Measurements from ENCODE around the gene FMOD. TPM values are rescaled to one million over a fixed set of nuclear protein-coding genes. Genes with fewer than 3 reads are reported as not detected.

FMOD gene
- total RNA-seq, 6 experiments from 2014 or later: 2.7 to 9.0 (median 3.8) TPM

DNA sequence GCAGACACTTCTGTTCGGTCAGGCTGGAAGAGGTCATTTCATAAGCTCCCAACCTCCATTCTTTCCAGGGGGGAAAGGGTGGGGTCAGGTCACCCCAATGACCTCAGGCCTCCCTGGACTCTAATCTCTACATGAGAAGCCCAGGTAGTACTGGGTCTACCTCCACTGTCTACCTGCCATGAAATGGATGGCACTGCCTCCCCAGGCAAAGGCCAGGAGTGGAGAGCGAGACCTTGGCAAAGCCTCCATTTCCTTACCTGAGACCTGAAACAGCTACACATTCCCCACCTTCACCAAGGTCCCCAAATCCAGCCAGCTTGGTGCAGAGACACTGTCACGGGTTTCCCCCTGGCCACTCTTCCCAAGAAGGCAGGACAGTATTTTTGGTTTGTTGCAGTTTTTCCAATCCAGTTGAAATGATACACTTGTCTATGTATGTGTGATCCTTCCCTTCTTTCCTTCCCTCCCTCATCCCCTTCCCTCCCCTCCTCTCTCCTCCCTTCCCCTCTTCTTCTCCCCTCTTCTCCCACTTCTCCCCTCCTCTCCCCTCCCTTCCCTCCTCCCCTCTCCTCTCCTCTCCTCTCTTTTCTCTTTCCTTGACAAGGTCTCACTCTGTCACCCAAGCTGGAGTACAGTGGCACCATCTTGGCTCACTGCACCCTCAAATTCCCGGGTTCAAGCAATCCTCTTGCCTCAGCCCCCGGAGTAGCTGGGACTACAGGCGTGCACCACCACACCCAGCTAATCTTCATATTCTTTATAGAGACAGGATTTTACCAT lies 29.5 kb downstream of the FMOD start:
- Histone ChIP-seq H3K27ac (no peak overlapping the region), H3K4me1 (peaks cover 0 to 5% (median 0%) of the 10 kb centered on the region in 4 donors), H3K36me3 (no peaks in the 10 kb centered on the region), H3K9me3 (no peaks in the 10 kb centered on the region), H3K4me3 (no peak overlapping the region), H3K27me3 (no peaks in the 10 kb centered on the region)
- WGBS (ENCODE audit: insufficient coverage, low coverage, low lambda C conversion rate, missing lambda C conversion rate): 85% methylated on average over 5 of the region's 6 CpGs
- TF ChIP-seq POLR2A (IDR thresholded peaks at IDR 0.05): no peak
- TF ChIP-seq, protein P1, sequence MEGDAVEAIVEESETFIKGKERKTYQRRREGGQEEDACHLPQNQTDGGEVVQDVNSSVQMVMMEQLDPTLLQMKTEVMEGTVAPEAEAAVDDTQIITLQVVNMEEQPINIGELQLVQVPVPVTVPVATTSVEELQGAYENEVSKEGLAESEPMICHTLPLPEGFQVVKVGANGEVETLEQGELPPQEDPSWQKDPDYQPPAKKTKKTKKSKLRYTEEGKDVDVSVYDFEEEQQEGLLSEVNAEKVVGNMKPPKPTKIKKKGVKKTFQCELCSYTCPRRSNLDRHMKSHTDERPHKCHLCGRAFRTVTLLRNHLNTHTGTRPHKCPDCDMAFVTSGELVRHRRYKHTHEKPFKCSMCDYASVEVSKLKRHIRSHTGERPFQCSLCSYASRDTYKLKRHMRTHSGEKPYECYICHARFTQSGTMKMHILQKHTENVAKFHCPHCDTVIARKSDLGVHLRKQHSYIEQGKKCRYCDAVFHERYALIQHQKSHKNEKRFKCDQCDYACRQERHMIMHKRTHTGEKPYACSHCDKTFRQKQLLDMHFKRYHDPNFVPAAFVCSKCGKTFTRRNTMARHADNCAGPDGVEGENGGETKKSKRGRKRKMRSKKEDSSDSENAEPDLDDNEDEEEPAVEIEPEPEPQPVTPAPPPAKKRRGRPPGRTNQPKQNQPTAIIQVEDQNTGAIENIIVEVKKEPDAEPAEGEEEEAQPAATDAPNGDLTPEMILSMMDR (IDR thresholded peaks at IDR 0.05): no peak
- intact Hi-C loops (cut with DNase I): no loop called here
- ATAC-seq (no peak), DNase-seq (no peak)

DNA sequence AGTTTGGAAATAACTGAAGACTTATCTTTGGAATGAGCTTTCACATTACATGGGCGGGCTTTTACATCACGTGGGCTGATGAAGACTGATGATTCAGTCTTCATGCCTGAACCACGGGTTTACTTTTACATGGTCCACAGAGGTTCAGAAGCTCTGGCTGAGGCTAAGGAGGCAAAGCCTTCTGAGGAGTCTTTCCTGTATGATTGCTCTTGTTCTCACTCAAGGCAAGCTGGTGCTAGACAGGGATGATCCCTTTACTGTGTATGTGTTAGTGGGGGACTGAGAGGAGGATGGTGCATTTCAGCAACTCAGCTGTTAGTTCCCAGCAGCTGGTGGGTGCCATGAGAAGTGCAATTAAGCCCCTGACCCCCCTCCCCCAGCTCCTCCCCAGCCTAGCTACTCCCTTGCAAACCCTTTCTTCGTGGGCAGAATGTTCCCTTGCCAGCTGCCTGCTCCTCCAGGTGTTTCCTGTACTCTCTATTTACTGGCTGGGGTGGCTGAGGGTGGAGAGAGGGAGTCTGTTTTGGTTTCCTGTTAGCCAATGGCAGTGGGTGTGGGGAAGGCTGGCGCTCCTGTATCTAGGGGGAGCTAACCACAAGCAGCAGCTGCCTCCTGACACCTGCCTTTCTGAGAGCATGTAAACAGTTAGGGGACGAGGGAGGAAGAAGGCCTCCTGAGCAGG lies 30.2 kb downstream of the FMOD start:
- 47% methylated on average over 5 of the region's 6 CpGs for WGBS (ENCODE audit: insufficient coverage, low coverage, low lambda C conversion rate, missing lambda C conversion rate)
- peak; percentile 14 to 53 (median 34) for ATAC-seq
- peak in 1 of 3 donors; percentile 58 for DNase-seq

GRCh38 chr1:203318229-203318517 lies 32.7 kb downstream of the FMOD start:
- WGBS (ENCODE audit: insufficient coverage, low coverage, low lambda C conversion rate, missing lambda C conversion rate): no CpG with 5 or more reads among the region's 1 CpG

More for the DNA sequence above, 30.2 kb downstream of the FMOD start:
- TF ChIP-seq POLR2A (IDR thresholded peaks at IDR 0.05): no peak
- TF ChIP-seq, protein P1 (IDR thresholded peaks at IDR 0.05): no peak
- intact Hi-C loops (cut with DNase I): no loop called here
- peaks cover 0 to 10% (median 0%) of the 10 kb centered on the region in 4 donors for H3K4me1 ChIP-seq
- no peak overlapping the region for H3K27ac ChIP-seq
- no peaks in the 10 kb centered on the region for H3K36me3 ChIP-seq
- H3K9me3 ChIP-seq: no peaks in the 10 kb centered on the region
- H3K4me3 ChIP-seq: no peak overlapping the region
- no peaks in the 10 kb centered on the region for H3K27me3 ChIP-seq

DNA sequence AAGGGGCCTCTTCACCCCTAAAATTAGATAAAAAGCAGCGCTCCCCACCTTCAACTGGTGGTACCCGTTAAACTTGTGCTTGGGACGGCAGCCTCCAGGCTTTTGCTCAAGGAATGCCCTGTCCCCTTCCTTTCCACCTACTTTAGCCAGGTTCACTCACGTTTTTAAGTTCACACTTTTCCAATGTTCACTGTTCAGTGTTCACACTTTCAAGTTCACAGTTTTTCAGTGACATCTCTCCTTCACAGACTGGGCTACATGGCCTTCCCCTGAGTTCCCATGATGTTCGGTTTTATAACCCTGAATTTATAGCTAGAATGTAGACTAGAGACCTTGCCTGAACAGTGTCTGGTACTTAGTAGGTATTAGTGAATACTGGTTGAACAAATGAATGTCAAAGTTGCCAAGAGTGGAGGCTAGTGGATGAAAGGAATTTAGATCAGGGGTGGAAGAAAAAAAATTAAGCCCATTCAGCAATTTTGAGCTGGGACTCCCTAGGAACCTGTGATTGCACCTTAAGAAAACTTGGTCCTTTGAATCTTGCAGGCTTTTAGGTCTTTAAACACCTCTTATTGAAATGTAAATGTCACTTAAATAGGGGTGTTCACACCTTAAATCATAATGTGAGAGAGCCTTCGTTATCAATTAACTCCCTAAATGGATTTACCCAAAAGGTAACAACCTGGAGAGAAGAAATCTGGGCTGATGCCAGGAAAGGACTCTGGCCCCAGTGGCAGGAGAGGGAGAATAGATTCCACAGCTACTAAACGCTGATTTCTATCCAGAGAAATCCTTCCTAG lies 33.3 kb downstream of the FMOD start:
- no peaks in the 10 kb centered on the region for H3K9me3 ChIP-seq
- DNase-seq: no peak
- H3K4me3 ChIP-seq: no peak overlapping the region
- no peaks in the 10 kb centered on the region for H3K36me3 ChIP-seq
- WGBS (ENCODE audit: insufficient coverage, low coverage, low lambda C conversion rate, missing lambda C conversion rate): 58% methylated on average over 7 of the region's 7 CpGs
- TF ChIP-seq, protein P1 (IDR thresholded peaks at IDR 0.05): no peak
- TF ChIP-seq POLR2A (IDR thresholded peaks at IDR 0.05): no peak
- H3K27me3 ChIP-seq: no peaks in the 10 kb centered on the region
- no peak for ATAC-seq
- intact Hi-C loops (cut with DNase I): no loop called here
- peaks cover 0 to 8% (median 0%) of the 10 kb centered on the region in 4 donors for H3K4me1 ChIP-seq
- H3K27ac ChIP-seq: peak overlapping the region in 1 of 3 donors; percentile 62

More at GRCh38 chr1:203318229-203318517, 32.7 kb downstream of the FMOD start:
- TF ChIP-seq, protein P1 (IDR thresholded peaks at IDR 0.05): no peak
- TF ChIP-seq POLR2A (IDR thresholded peaks at IDR 0.05): no peak
- intact Hi-C loops (cut with DNase I): no loop called here
- Histone ChIP-seq H3K27me3 (no peaks in the 10 kb centered on the region), H3K4me3 (no peak overlapping the region), H3K9me3 (no peaks in the 10 kb centered on the region), H3K36me3 (no peaks in the 10 kb centered on the region), H3K27ac (no peak overlapping the region), H3K4me1 (peaks cover 0 to 11% (median 0%) of the 10 kb centered on the region in 4 donors)
- DNase-seq: no peak
- no peak for ATAC-seq

Data from right lobe of liver (tissue), 6 donors.